Epithelial cell of esophagus (primary cell): ENCODE data around the gene IL3.

Experiments
- DNase-seq: peaks from one replicate; pipeline ENCODE4 v3.0.0; 2010; ENCODE audit warnings: low read depth
- H3K4me3 ChIP-seq: 2 replicates; pipeline ENCODE4 v1.5.1; 2011; ENCODE audit warnings: mild to moderate bottlenecking, low read length, control low read depth
- TF ChIP-seq, protein P1 (sequence below): IDR thresholded peaks from 2 replicates; pipeline ENCODE4 v1.5.1; 2011; ENCODE audit warnings: low read depth, mild to moderate bottlenecking, low read length, control low read depth, inconsistent platforms; ENCODE audit not compliant: insufficient read depth; ENCODE audit errors: missing control alignments

IL3 gene

DNA sequence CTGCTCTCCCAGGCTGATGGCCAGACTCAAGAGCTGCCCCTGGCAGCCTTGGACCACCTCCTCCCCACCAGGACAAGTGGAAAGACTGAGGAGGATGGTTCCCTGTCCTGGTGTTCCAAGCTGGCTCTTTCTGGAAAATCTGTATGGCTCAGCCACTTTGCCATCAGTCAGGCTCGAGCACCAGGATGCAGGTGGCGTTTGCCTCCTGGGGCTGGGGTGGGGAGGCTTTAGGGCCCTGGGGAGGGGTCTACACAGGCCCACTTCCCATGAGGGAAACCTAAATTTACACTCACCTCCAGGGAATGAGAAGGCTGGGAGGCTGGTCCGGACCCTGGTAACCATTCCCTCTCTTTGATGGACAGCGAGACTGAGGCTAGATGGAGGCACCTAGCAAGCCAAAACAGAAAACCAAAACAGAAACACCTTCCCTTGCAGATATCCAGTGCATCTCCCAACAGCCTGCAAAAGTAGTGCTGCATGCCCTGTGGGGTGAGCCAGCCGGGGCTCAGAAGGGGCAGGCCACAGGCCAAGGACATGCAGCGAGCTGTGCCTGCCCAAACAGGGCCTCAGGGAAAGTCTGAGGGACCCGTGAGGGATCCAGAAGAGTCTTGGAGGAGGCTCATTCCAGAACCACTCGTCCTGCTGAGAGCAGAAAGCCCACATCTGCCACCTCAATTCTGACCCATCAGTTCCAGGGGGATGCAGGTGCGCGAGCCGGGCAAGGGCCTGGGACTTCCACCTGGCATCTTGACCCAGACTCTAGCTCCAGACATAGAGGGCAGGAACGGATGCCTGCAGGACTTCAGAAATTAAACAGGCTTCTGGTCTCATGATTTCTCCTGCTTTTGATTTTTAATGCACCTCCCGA is 7.7 kb downstream of the IL3 start:
- TF ChIP-seq, protein P1, sequence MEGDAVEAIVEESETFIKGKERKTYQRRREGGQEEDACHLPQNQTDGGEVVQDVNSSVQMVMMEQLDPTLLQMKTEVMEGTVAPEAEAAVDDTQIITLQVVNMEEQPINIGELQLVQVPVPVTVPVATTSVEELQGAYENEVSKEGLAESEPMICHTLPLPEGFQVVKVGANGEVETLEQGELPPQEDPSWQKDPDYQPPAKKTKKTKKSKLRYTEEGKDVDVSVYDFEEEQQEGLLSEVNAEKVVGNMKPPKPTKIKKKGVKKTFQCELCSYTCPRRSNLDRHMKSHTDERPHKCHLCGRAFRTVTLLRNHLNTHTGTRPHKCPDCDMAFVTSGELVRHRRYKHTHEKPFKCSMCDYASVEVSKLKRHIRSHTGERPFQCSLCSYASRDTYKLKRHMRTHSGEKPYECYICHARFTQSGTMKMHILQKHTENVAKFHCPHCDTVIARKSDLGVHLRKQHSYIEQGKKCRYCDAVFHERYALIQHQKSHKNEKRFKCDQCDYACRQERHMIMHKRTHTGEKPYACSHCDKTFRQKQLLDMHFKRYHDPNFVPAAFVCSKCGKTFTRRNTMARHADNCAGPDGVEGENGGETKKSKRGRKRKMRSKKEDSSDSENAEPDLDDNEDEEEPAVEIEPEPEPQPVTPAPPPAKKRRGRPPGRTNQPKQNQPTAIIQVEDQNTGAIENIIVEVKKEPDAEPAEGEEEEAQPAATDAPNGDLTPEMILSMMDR: no peak
- no peak overlapping the region for H3K4me3 ChIP-seq
- DNase-seq: no peak

DNA sequence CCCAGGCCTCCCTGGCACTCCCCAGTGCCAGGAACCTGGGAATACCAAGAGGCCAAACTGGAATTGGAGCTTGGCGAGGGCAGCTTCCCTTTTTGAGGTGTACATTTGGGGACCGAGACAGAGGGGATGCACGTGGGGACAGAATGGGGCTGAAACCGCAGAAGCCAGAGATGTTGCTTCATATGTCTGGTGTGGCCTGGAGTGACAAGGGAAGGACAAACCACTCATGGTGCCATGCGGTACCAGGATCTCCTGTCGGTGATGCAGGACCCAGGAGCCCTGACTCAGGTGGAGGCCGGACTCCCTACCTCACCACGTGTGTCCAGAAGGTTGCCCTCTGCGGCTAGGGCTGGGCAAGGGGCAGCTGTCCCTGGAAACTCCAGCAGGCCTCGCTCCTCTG is 9.1 kb downstream of the IL3 start:
- no peak for DNase-seq
- TF ChIP-seq, protein P1: no peak
- no peak overlapping the region for H3K4me3 ChIP-seq

DNA sequence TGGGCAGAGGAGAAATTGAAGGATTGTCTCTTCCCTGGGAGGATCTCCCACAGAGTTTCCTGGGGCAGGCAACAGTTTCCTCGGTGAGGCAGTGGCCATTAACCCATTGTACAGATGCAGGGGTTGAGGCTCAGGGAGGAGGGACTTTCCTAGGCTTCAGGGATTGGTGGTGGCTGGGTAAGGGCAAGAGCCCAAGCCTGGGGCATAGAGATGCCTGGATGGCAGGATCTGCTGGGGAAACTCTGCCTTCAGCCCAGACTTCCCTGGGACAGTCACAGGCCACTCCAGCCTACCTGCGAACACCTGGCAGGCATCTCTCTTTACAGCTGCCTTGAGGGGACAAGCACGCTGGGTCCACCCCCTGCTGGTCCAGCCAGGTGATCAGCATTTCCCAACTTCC is 9.5 kb downstream of the IL3 start:
- TF ChIP-seq, protein P1: no peak
- no peak for DNase-seq
- H3K4me3 ChIP-seq: no peak overlapping the region

DNA sequence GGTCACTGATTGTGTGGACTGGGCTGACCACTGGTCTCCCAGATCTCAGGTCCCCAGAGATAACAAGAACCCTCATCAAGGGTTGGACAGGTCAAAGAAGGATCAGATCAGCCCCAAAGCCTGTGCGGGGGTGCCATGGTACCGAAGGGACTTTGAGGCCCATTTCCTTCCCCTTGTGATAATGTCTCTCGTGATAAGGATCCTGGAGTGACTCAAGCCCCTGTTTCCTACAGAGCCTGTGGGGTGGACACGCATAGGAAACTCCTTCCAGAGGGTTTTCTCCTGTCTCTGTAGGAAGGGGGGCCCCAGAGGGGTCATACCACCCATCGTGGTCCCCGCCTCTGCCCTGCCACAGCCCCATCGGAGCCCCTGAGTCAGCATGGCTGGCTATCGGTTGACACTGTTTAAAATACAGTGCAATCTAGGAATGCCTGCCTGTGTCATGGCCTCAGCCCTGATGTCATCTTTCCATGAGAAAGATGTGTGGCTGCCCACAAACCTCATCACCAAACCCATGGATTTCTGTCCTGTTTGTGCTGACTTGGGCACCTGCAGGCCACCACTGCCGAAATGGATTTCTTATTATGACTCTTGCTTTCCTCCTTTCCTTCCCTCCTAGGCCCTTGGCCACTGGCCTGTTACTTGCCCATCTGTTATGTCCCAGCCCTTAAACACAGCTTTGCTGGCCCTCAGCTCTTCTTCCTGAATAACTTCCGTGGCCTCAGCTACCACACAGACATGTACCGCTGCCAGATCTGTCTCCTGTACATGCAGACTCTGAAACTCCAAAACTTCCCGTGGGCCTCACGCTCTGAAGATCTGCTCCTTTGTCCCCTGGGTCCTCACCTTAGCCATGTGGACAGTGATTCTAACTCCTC is 10.2 kb downstream of the IL3 start:
- no peak for DNase-seq
- no peak overlapping the region for H3K4me3 ChIP-seq
- TF ChIP-seq, protein P1: no peak

DNA sequence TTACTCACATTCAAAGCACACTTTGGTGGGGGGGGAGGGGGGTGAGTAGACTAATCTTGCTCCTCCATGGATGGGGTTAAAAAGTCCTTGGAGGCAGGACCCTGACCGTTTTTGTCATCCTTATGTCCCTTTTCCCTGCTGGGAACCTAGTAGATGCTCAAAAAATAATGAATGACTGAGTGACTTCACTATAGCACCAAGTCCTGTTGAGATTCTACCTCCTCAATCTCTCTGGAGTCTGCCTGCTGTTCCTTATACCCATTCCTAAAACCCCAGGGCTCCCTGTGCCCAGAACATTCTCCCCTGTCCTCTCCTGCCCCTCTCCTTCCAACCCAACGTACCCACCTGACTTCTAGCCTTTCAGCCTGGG is 10.9 kb downstream of the IL3 start:
- TF ChIP-seq, protein P1: no peak
- no peak overlapping the region for H3K4me3 ChIP-seq
- DNase-seq: no peak

DNA sequence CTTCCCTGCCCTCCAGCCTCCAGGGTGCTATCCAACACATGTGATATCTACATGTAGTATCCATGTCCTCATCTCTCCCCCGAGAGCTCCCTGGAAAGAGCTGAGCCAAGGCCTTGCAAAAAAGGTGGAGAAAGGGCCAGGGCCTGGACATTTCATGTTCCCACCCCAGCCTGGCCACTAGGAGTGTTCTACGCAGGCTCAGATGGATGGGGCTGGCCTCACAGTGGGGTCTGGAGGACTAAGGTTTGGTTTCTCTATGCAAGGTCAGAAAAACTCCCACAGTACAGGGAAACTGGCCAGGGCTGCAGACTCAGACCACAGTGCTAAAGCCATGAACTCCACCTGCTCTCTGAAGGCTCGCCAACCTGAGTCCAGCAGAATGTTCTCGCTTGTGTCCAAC is 11.6 kb downstream of the IL3 start:
- no peak for DNase-seq
- TF ChIP-seq, protein P1: no peak
- H3K4me3 ChIP-seq: no peak overlapping the region
